8988T (cell line): Measurements from ENCODE around the gene CLTB.

Experiments
- DNase-seq: peaks from one replicate; pipeline ENCODE4 v3.0.0; 2011

CLTB gene

DNA sequence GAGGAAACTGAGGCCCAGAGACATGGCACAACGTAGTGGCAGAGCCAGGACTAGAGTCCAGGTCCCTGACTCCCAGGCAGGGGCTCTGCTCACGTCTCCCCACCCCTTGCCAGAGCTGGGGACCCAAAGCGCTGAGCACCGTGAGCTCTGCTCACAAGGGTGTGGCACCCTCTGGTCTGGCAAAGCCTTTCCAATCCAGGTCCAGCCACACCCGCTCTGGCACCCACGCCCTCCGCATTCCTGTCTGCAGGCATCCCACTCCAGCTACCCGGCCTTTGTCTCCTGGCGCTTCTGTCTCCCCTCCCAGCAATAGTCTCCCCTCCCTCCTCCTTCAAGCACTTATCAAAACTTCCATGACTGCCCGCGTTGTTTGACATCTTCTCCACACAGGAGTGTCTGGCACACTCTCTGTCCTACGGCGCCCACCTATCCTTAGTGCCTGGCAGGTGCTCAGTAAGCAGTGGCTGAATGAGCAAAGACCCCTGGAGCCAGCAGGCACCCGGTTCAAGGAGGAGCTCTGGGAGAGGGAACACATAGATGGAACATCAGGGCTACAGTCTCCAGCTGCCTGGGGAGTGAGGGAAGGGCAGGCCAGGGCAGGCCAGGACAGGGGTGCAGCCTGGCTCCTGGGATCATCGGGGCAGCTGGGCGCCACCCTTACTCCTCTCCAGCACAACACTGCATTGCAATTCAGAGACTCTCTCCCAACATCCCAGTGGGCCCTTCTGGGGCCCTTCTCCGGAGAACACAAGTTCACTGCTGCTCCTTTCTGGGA is 15.8 kb downstream of the CLTB start:
- DNase-seq, result peak; percentile 8

DNA sequence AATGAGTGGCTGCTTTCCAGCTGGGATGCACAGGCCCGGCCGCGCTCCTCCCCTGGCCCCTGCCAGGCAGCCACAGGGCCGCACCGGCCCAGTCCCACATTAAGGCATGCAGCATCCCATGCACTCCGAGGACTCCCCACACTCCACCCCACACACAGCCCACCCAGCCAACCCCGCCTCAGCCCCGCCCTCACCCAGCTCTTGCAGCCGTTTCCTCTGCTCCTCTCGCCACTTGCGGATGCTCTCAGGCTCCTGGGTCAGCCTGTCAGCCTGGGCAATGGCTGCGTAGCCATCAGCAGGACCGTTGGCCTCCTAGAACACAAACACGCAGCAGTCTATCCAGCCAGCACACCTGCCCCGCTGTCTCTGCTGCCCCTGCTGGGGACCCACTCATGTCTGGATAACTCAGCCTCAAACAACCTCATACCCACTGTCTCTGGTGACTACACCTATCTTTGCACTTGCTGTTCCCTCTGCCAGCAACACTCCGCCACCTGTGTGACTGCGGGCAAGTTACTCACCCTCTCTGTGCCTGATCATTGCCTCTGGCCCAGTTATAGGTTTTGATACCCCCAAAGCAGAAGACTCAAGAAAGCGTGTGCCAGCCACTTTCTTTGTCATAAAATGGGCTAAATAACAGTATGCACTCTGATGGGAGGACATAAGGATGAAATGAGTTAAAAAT is 18.5 kb downstream of the CLTB start:
- DNase-seq, result no peak

DNA sequence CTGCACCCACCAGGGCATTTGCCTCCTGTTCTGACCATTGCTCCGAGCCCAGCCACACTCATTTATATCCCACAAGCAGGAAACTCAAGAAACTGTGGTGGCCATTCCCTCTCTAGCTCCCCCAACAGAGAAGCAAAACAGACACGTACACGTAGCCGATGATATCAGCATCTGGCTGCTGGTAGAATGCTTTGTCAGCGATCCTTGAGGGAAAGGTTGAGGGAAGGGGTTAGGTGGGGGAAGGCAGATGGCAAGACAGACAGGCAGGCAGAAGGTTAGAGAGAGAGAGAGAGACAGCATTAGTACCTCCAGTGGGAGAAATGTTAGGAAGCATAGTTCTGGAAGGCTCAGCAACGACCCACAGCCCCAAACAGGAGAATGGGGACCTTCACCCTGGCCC is 20.0 kb downstream of the CLTB start:
- DNase-seq, result no peak

GRCh38 chr5:176394881-176395675 is 21.3 kb downstream of the CLTB start:
- no peak for DNase-seq

GRCh38 chr5:176394096-176394495 is 22.2 kb downstream of the CLTB start:
- no peak for DNase-seq

GRCh38 chr5:176392526-176392925 is 23.8 kb downstream of the CLTB start:
- DNase-seq, result no peak

DNA sequence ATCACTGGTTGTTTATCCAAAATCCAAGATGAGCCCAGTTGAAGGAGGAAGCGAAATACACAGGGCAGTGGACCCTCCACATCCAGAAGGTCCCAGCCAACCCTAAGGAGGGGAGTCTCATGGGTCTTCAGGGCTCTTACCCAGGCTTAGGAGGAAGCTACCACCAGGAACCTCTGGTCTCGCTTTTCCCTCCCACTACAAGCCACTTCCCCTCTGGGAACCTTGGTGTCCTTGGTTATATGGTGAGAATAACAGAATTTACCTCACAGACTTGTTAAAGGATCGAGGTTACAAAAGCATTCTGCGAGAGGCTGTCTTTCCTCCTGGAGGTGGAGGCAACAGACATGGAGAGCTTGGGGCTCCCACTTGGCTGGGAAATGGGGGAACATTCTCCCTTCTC is 24.3 kb downstream of the CLTB start:
- DNase-seq, result no peak

DNA sequence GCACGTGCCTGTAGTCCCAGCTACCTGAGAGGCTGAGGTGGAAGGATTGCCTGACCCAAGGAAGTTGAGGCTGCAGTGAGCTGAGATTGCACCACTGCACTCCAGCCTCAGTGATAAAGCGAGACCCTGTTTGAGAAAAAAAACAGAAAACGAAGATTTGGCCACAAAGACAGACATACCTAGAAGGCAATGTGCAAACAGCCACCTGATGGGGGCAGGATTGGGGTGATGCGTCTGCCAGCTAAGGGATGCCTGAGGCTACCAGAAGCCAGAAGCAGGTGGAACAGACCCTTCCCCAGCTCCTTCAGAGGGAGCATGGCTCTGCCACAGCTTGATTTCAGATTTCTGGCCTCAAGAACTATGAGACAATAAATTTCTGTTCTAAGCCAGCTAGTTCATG is 24.9 kb downstream of the CLTB start:
- DNase-seq, result no peak

GRCh38 chr5:176389135-176390123 is 26.9 kb downstream of the CLTB start:
- DNase-seq, result peak; percentile 61

DNA sequence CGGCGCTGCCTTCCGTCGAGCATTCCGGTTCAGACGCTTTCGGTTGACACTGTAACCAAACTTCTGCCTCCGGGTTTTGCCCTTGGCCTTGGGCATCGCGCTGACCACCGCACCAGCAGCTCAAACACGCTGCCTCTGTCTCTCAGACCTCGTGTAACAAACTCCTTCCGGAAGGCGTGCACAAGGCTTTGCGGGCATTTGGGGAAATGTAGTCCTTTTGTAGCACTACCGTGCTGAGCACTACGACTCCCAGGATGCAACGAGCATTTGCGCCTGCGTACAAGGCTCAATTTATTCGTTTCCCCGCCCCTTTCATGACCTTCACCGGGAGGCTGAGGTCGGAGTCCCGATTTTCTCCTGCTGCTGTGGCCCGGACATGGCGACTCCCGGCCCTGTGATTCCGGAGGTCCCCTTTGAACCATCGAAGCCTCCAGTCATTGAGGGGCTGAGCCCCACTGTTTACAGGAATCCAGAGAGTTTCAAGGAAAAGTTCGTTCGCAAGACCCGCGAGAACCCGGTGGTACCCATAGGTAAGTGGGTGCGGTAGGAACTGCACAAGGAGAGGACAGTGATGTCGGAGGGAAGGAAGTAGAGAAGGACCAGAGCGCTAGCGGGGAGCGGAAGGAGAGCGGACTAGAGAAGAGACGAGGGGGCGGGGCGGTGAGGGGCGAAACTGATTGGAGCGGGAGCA is 27.8 kb downstream of the CLTB start, which contains the start of the genes HIGD2A and NOP16:
Gene HIGD2A (plus strand): TSS at position 308 of the 691 bp plus-strand sequence. CDS start 69 bp downstream, at position 377.
Gene NOP16 (minus strand): TSS at position 155 of the 691 bp plus-strand sequence. CDS start 59 bp downstream, at position 96.
- peak; percentile 95 for DNase-seq

- DNase-seq, result no peak
These were observed 28.3 kb downstream of the CLTB start for GRCh38 chr5:176388003-176388443.

DNA sequence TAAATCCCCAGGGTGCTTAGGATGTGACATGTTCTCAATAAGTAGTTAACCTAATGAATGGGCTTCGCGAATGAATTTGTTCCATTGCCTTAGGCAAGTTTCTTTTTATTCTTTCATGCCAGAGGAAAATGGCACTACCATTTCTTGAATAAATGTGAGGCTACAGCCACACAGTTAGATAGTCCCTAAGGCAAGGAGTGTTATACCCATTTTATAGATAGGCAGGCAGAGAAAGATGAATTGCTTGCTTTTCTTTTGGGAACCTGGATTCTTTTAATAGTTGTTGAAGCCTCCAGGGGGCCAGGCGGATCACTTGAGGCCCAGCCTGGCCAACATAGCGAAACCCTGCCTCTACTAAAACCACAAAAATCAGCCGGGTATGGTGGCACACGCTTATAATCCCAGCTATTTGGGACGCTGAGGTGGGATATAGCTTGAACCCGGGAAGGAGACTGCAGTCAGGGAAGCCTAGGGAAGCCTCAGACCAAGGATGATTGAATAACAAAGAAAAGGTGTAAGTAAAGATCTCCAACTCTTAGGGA is 28.9 kb downstream of the CLTB start:
- DNase-seq, result no peak

DNA sequence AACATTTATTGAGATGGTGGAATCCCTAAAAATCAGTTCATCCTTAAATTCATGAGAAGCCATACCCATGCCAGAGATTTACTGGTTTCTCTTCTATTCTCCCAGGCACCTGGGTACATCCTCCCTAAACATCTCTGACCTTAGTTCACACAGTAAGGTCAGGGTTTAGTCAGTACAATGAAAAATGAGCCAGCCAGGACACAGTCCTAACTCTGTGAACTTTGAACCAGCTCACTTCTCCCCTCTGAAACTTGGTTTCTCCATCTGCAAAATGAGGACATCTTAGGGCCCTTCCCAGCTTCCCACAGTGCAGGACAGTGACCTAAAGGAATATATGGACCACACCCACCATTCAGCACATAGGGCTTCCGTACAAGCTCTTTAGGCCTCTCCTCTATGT is 29.8 kb downstream of the CLTB start:
- DNase-seq, result no peak

- no peak for DNase-seq
These were observed 31.3 kb downstream of the CLTB start for GRCh38 chr5:176384991-176385390.

DNA sequence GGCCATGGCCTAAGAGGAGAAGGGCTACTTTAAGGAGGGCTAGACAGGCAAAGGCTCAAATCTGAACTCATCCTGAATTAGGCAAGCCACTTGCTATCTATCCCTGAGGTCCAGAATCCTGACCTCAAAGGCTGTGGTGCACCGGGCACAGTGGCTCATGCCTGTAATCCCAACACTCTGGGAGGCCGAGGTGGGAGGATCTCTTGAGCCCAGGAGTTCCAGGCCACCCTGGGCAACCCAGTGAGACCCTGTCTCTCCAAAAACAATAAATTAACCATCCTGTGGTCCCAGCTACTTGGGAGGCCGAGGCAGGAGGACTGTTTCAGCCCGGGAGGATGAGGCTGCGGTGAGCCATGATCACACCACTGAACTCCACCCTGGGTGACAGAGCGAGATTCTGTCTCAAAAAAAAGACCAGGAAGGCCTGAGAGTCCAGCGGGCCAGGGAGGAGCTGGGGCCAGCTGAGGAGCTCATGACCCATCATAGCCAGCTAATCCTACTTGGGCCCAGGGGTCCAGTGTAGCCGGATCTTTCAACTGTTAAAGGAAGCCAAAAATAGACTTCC is 31.9 kb downstream of the CLTB start:
- no peak for DNase-seq

DNA sequence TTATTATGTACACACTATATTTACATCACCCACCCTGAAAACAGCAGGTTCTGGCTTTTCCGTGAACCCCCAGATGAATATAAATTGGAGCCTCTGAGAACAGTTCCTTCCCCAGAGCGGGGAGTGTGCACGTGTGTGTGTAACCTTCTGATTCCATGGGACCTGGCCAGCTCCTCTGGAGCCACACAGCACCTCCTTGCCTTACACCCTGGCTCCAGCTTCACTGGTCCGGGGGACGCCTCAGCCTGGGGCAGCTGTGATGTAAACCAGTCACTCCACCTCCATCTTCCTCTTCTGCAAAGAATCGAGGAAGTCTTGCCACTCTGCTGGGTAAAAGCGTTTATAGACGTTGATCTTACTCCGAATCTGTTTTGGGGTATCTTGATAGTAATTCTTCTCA is 32.4 kb downstream of the CLTB start:
- no peak for DNase-seq

DNA sequence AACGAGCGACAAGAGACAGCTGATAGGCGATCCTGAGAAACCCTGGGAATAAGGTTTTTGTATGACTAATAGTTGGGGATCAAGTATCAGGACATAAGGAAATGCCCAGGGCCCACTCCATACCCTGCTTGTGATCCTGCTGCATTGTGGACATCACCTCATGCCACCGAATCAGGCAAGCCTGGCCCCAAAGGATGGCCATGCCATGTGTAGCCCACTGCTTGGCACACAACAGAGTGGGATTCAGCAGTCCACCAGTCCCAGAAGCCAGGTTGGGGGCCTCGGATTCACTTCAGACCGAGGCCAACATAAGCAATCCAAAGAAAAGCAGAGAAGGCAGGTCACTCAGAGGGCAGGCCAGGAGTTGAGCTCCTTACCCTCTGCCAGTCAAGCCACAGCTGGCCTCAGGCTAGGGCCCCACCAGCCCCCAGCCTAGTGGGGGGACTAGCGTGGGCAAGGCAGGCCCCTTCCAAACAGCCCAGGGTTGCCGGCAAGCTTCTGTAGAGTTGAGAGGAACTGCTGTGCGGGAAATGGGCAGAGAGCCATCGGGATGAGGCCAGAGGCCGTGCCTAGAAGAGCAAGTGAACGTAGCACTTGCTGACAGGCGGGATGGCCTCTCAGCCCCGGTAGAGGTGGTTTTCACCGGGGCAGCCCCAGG is 33.0 kb downstream of the CLTB start:
- no peak for DNase-seq

- DNase-seq, result no peak
These were observed 33.6 kb downstream of the CLTB start for GRCh38 chr5:176382721-176383120.

GRCh38 chr5:176381979-176382378 is 34.4 kb downstream of the CLTB start:
- no peak for DNase-seq

- DNase-seq, result no peak
These were observed 34.9 kb downstream of the CLTB start for GRCh38 chr5:176381423-176381822.
